Measurements from ENCODE around the gene TMEM242. TPM values are rescaled to one million over a fixed set of nuclear protein-coding genes. Genes with fewer than 3 reads are reported as not detected.
A peak's percentile ranks its signal among the peaks of the same experiment; 100 is the strongest.

The TMEM242 gene
- polyA plus RNA-seq, 1 donor = 10.4 TPM

GRCh38 chr6:157292202-157292601 is 31.1 kb downstream of the TMEM242 start:
- Histone ChIP-seq H3K4me1 (ENCODE audit: control insufficient read depth, insufficient read depth, low read length) (no peaks in the 10 kb centered on the region), H3K4me3 (ENCODE audit: low read length) (no peak overlapping the region), H3K27me3 (ENCODE audit: control insufficient read depth, insufficient read depth, low read length) (no peaks in the 10 kb centered on the region), H3K9me3 (ENCODE audit: control insufficient read depth, low read depth, low read length) (no peaks in the 10 kb centered on the region), H3K36me3 (ENCODE audit: control insufficient read depth, insufficient read depth, low read length) (peaks cover 31% of the 10 kb centered on the region), H3K27ac (ENCODE audit: low read length) (no peak overlapping the region)
- no CpG with 5 or more reads among the region's 1 CpG for WGBS (ENCODE audit: insufficient coverage, low lambda C conversion rate)
- DNase-seq = no peak

DNA sequence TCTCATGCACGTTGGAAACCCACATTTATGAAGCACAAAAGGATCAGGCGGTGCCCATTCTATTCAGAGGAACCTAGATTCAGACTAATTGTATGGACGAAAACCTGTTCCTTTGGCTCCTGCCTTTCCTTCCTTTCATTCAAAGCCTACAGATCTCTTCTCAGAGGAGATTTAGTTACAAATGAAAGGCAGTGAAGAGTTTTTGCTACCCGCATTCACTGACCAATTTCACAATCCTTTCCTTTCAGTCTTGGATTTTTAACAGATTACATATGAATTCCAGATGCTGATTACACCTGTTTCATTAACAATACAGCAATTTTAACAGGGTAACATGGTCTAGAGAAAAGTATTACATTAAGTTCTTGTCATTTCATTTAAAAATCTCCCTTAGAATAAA is 32.0 kb downstream of the TMEM242 start:
- no peak overlapping the region for H3K4me3 ChIP-seq (ENCODE audit: low read length)
- H3K9me3 ChIP-seq (ENCODE audit: control insufficient read depth, low read depth, low read length) = no peaks in the 10 kb centered on the region
- no peaks in the 10 kb centered on the region for H3K4me1 ChIP-seq (ENCODE audit: control insufficient read depth, insufficient read depth, low read length)
- no peak for DNase-seq
- WGBS (ENCODE audit: insufficient coverage, low lambda C conversion rate) = no CpG with 5 or more reads among the region's 4 CpGs
- peaks cover 33% of the 10 kb centered on the region for H3K36me3 ChIP-seq (ENCODE audit: control insufficient read depth, insufficient read depth, low read length)
- H3K27ac ChIP-seq (ENCODE audit: low read length) = no peak overlapping the region
- H3K27me3 ChIP-seq (ENCODE audit: control insufficient read depth, insufficient read depth, low read length) = no peaks in the 10 kb centered on the region

- H3K36me3 ChIP-seq (ENCODE audit: control insufficient read depth, insufficient read depth, low read length) = peaks cover 33% of the 10 kb centered on the region
- no peak overlapping the region for H3K27ac ChIP-seq (ENCODE audit: low read length)
- H3K4me1 ChIP-seq (ENCODE audit: control insufficient read depth, insufficient read depth, low read length) = no peaks in the 10 kb centered on the region
- no peaks in the 10 kb centered on the region for H3K27me3 ChIP-seq (ENCODE audit: control insufficient read depth, insufficient read depth, low read length)
- H3K4me3 ChIP-seq (ENCODE audit: low read length) = no peak overlapping the region
- DNase-seq = no peak
- WGBS (ENCODE audit: insufficient coverage, low lambda C conversion rate) = no CpG with 5 or more reads among the region's 4 CpGs
- H3K9me3 ChIP-seq (ENCODE audit: control insufficient read depth, low read depth, low read length) = no peaks in the 10 kb centered on the region
Observed at GRCh38 chr6:157290797-157291196, 32.5 kb downstream of the TMEM242 start.

- H3K27me3 ChIP-seq (ENCODE audit: control insufficient read depth, insufficient read depth, low read length) = no peaks in the 10 kb centered on the region
- peaks cover 7% of the 10 kb centered on the region for H3K4me1 ChIP-seq (ENCODE audit: control insufficient read depth, insufficient read depth, low read length)
- no peak for DNase-seq
- H3K4me3 ChIP-seq (ENCODE audit: low read length) = no peak overlapping the region
- no peaks in the 10 kb centered on the region for H3K9me3 ChIP-seq (ENCODE audit: control insufficient read depth, low read depth, low read length)
- no peak overlapping the region for H3K27ac ChIP-seq (ENCODE audit: low read length)
- H3K36me3 ChIP-seq (ENCODE audit: control insufficient read depth, insufficient read depth, low read length) = peaks cover 33% of the 10 kb centered on the region
- WGBS (ENCODE audit: insufficient coverage, low lambda C conversion rate) = 100% methylated on average over 1 of the region's 11 CpGs
Observed at GRCh38 chr6:157289764-157290163, 33.6 kb downstream of the TMEM242 start.

DNA sequence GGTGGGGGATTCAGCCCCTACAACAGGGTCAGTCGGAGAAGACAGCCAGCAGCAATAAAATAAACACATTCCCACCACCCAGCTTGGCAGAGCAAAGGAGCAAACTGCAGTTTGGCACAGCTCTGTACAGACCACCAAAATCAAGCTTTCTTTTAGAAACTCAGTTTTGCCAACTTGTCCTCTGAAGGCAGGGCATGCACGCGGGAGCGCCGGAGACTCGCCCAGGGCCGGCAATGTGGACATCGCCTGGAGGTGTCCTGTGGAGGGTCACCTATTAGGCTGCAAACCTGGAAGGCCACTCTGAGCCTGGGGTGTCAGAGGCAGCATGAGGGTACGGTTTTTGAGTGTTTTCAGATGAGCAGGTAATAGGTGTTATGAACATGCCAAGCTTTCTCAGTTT is 34.7 kb downstream of the TMEM242 start:
- peaks cover 33% of the 10 kb centered on the region for H3K36me3 ChIP-seq (ENCODE audit: control insufficient read depth, insufficient read depth, low read length)
- no peak for DNase-seq
- WGBS (ENCODE audit: insufficient coverage, low lambda C conversion rate) = no CpG with 5 or more reads among the region's 9 CpGs

GRCh38 chr6:157287923-157288322 is 35.4 kb downstream of the TMEM242 start:
- H3K27ac ChIP-seq (ENCODE audit: low read length) = no peak overlapping the region
- peaks cover 7% of the 10 kb centered on the region for H3K4me1 ChIP-seq (ENCODE audit: control insufficient read depth, insufficient read depth, low read length)
- DNase-seq = no peak
- H3K27me3 ChIP-seq (ENCODE audit: control insufficient read depth, insufficient read depth, low read length) = no peaks in the 10 kb centered on the region
- no peaks in the 10 kb centered on the region for H3K9me3 ChIP-seq (ENCODE audit: control insufficient read depth, low read depth, low read length)
- WGBS (ENCODE audit: insufficient coverage, low lambda C conversion rate) = no CpG with 5 or more reads among the region's 7 CpGs
- no peak overlapping the region for H3K4me3 ChIP-seq (ENCODE audit: low read length)
- peaks cover 33% of the 10 kb centered on the region for H3K36me3 ChIP-seq (ENCODE audit: control insufficient read depth, insufficient read depth, low read length)

More for the DNA sequence above, 34.7 kb downstream of the TMEM242 start:
- no peak overlapping the region for H3K4me3 ChIP-seq (ENCODE audit: low read length)
- no peaks in the 10 kb centered on the region for H3K9me3 ChIP-seq (ENCODE audit: control insufficient read depth, low read depth, low read length)
- H3K27me3 ChIP-seq (ENCODE audit: control insufficient read depth, insufficient read depth, low read length) = no peaks in the 10 kb centered on the region
- H3K4me1 ChIP-seq (ENCODE audit: control insufficient read depth, insufficient read depth, low read length) = peaks cover 7% of the 10 kb centered on the region
- H3K27ac ChIP-seq (ENCODE audit: low read length) = no peak overlapping the region

DNA sequence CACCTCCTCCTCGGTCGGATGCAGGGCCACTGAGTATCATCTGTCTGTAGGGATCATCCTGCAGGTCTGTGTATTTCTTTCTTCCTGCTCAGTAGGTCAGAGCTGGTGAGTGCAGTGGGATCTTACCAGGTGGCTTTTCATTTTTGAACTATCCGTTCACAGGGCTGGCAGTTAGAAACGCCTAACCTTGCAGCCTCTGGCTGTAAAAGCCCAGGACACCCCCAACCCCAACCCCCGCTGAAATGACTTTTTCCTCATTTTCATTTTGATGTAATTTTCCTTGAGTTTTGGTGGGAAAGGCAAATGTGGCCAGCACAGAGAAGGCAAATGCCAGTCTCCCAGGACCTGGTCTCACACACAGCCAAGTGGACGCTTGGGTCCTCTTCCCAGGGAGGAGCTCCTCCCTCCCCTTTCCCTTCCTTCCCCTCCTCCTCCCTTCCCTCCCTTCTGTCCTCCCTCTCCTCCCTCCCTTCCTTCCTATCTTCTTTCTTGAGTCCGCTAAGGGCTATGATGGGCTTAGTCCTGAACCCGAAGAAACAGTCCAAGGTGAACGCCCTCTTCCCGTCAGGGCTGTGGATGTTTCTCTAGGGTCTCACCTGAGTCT is 36.0 kb downstream of the TMEM242 start:
- H3K4me3 ChIP-seq (ENCODE audit: low read length) = no peak overlapping the region
- 100% methylated on average over 1 of the region's 10 CpGs for WGBS (ENCODE audit: insufficient coverage, low lambda C conversion rate)
- H3K36me3 ChIP-seq (ENCODE audit: control insufficient read depth, insufficient read depth, low read length) = peaks cover 30% of the 10 kb centered on the region
- H3K4me1 ChIP-seq (ENCODE audit: control insufficient read depth, insufficient read depth, low read length) = peaks cover 7% of the 10 kb centered on the region
- no peaks in the 10 kb centered on the region for H3K27me3 ChIP-seq (ENCODE audit: control insufficient read depth, insufficient read depth, low read length)
- DNase-seq = no peak
- H3K9me3 ChIP-seq (ENCODE audit: control insufficient read depth, low read depth, low read length) = no peaks in the 10 kb centered on the region
- no peak overlapping the region for H3K27ac ChIP-seq (ENCODE audit: low read length)

GRCh38 chr6:157285422-157285779 is 37.9 kb downstream of the TMEM242 start:
- peaks cover 14% of the 10 kb centered on the region for H3K36me3 ChIP-seq (ENCODE audit: control insufficient read depth, insufficient read depth, low read length)
- peaks cover 7% of the 10 kb centered on the region for H3K4me1 ChIP-seq (ENCODE audit: control insufficient read depth, insufficient read depth, low read length)
- WGBS (ENCODE audit: insufficient coverage, low lambda C conversion rate) = no CpG with 5 or more reads among the region's 5 CpGs
- H3K9me3 ChIP-seq (ENCODE audit: control insufficient read depth, low read depth, low read length) = no peaks in the 10 kb centered on the region
- no peak for DNase-seq
- no peaks in the 10 kb centered on the region for H3K27me3 ChIP-seq (ENCODE audit: control insufficient read depth, insufficient read depth, low read length)
- H3K4me3 ChIP-seq (ENCODE audit: low read length) = no peak overlapping the region
- no peak overlapping the region for H3K27ac ChIP-seq (ENCODE audit: low read length)

DNA sequence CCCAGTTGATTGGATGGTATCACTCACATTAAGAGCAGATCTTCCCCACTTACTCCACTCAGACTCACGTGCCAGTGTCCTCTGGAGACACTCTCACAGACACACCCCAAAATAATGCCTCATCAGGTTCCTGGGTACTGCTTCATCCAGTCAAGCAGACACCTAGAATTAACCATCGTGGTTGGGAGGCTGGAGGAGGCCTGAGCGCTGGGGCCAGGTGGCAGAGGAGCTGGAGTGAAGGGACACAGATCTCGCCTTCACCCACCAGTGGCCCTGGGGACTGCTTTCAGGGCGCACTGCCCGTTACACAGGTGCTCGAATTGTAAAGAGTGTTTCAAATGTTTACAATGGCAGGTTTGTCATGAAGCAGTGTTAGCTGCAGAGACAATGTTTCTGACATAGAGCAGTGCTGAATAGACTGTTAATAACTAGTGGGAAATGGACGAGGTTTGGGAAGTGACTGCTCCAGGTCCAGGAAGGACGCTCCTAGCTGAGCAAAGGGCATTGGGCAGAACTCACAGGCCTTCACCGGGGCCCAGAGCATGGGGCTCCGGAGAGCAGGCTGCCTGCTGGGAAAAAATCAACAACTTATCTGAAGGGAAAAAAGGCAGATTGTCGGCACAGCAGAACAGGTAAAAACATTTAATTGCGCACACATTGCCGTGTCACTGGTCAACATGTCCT is 38.4 kb downstream of the TMEM242 start:
- Histone ChIP-seq H3K9me3 (ENCODE audit: control insufficient read depth, low read depth, low read length) (no peaks in the 10 kb centered on the region), H3K27ac (ENCODE audit: low read length) (no peak overlapping the region), H3K36me3 (ENCODE audit: control insufficient read depth, insufficient read depth, low read length) (peaks cover 11% of the 10 kb centered on the region), H3K4me1 (ENCODE audit: control insufficient read depth, insufficient read depth, low read length) (peaks cover 7% of the 10 kb centered on the region), H3K4me3 (ENCODE audit: low read length) (no peak overlapping the region), H3K27me3 (ENCODE audit: control insufficient read depth, insufficient read depth, low read length) (no peaks in the 10 kb centered on the region)
- WGBS (ENCODE audit: insufficient coverage, low lambda C conversion rate) = no CpG with 5 or more reads among the region's 14 CpGs
- DNase-seq = peak in 1 of 2 donors; percentile 42

DNA sequence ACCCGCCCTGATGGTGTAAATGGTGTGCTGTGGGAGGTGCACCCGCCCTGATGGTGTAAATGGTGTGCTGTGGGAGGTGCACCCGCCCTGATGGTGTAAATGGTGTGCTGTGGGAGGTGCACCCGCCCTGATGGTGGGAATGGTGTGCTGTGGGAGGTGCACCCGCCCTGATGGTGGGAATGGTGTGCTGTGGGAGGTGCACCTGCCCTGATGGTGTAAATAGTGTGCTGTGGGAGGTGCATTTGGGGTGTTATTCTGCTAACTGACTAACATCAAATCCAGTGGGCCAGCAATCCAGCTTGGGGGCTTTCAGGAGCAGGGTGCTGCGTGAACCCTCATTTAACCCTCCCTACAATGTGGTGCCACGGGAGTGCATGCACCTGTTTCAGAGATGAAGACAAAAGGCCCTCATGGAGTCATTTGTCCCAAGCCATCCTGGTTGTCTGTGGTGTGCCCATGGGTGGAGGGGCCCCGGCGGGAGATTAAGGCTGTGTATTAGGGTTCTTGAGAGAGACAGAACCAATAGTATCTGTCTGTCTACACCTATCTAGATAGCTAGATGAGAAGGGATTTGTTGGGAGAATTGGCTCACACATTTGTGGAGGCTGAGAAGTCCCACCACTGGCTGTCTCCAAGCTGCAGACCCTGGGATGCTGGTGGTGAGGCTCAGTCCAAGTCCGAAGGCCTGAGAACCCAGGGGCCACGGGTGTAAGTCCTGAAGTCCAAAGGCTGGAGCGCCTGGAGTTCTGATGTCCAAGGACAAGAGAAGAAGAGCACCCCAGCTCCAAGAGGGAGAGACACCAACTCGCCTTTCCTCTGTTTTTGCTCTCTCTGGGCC is 39.2 kb downstream of the TMEM242 start:
- H3K4me1 ChIP-seq (ENCODE audit: control insufficient read depth, insufficient read depth, low read length) = peaks cover 7% of the 10 kb centered on the region
- no CpG with 5 or more reads among the region's 13 CpGs for WGBS (ENCODE audit: insufficient coverage, low lambda C conversion rate)
- H3K27me3 ChIP-seq (ENCODE audit: control insufficient read depth, insufficient read depth, low read length) = no peaks in the 10 kb centered on the region
- no peaks in the 10 kb centered on the region for H3K9me3 ChIP-seq (ENCODE audit: control insufficient read depth, low read depth, low read length)
- H3K36me3 ChIP-seq (ENCODE audit: control insufficient read depth, insufficient read depth, low read length) = peaks cover 8% of the 10 kb centered on the region
- H3K4me3 ChIP-seq (ENCODE audit: low read length) = no peak overlapping the region
- no peak for DNase-seq
- H3K27ac ChIP-seq (ENCODE audit: low read length) = no peak overlapping the region

Data from large intestine (tissue), 3 donors.